ENCODE data around the gene ZNF563. TPM values are rescaled to one million over a fixed set of nuclear protein-coding genes. Genes with fewer than 3 reads are reported as not detected.
A peak's percentile ranks its signal among the peaks of the same experiment; 100 is the strongest.
"Not testable (repeated sequence)": the region's sequence is repeated elsewhere in the genome, so short reads cannot be mapped to it uniquely, and the experiment has no call there.

ZNF563 gene
- 1 to 10 TPM; 1.2 to 3.3 (median 2.3) TPM for polyA plus RNA-seq (ENCODE audit: insufficient read length in 10 of 10)
- long read RNA-seq, donor 1, result 0 reads
- long read RNA-seq, donor 2, partial matches to known transcripts, result 0 of 1 reads
- long read RNA-seq, donor 2, other reads (novel, unspliced or antisense), result 0 of 1 reads
- long read RNA-seq, donor 3, result 0 reads
- long read RNA-seq, donor 4, result 0 reads
- long read RNA-seq, donor 5, partial matches to known transcripts, result 0 of 1 reads
- long read RNA-seq, donor 5, other reads (novel, unspliced or antisense), result 0 of 1 reads
- long read RNA-seq, donor 6, result 0 reads
- long read RNA-seq, donor 7, result 0 reads
- long read RNA-seq, donor 8, result 0 reads
- long read RNA-seq, donor 9, result 0 reads

DNA sequence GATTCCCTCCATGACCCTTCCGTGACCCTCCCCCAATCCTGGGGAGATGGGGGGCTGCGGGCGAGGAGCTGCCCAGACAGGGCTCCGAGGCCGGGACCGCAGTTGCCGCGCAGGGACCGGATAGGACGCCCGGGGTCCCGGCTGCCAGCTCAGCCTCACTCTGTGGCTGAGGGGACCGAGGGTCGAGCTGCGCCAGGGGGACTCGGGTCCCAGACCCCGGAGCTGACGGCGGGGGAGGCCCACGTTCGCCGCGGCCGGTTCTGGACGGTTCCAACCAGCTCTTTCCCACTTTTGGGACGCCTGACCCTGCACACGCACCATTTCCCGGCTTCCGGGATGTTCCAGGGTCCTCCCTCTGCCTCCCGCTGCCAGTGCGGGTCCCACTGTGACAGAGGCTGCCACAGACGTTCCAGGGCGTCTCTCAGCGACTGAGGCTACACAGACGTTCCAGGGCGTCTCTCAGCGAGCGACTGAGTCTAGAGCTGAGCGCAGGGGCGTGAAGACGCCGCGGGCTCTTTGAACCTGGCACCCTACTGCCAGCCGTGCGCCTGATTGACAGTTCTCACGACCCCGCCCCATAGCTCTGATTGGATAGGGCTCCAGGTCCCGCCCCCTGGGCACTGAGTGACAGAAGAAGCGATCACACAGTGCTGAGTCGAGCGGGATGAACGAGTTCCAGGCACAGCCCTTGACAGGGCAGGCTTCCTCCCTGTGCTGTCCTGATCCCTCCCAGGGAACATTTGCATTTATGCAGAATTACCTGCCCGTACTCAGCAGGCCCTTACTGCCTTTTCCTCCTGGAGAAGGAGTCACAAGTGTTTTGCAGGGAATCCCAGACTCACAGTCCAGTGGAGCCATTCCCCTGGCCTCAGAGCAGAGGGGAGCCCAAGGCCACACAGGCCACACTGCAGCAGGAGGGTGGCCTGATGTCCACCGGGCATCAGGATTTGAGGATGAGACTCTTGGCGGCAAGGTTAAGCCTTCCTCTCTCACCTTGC lies at the start of gene ZNF563:
Gene ZNF563 (minus strand): TSS at position 472 of the 998 bp plus-strand sequence. CDS start 151 bp downstream, at position 321.
- DNase-seq, result peak; percentile 96 to 98 (median 96)

DNA sequence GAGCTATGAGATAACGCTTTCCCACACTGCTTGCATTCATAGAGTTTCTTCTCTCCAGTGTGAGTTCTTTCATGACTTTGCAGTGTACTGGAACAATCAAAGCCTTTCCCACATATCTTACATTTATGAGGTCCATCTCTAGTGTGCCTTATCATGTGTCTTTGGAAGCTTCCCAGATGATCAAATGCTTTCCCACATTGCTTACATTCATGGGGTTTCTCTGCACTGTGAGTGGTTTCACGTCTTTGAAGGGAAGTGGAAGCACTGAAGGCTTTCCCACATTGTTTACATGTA lies 47.0 kb upstream of the ZNF563 start:
- no peak for DNase-seq

DNA sequence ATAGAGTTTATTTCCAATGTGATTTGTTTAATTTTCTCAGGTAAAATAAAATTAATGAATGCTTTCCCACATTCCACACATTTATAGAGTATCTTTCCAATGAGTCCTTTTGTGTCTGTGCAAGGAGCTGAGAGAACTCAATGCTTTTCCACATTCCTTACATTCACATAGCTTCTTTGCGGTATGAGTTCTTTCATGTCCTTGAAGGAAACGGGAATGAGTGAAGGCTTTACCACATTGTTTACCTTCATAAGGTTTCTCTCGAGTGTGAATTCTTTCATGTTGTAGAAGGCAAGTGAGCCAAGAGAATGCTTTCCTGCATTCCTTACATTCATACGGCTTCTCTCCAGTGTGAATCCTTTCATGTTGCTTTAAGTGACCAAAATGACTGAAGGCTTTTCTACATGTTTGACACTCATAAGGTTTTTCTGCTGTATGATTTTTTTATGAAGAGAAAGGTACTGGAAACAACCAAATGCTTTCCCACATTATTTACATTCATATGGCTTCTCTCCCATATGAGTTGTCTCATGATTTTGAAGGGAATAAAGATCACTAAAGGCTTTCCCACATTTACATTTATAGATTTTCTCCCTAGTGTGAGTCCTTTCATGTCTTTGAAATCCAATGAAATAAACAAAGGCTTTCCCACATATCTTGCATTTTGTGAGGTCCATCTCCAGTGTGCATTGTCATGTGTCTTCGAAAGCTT lies 46.5 kb upstream of the ZNF563 start:
- DNase-seq, result no peak

DNA sequence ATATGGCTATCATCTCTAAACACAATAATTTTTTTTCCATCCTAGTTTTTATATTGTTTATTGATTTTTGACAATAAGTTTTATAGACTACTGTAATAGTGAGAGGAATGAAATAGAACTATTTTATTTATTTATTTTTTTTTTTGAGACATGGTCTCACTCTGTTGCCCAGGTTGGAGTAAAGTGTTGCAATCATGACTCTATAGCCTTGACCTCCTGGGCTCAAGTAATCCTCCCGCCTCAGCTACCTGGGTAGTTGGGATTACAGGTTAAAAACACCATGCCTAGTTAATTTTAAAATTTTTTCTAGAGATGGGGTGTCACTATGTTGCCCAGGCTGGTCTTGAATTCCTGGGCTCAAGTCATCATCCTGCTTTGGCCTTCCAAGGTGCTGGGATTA lies 40.6 kb upstream of the ZNF563 start:
- no peak for DNase-seq

DNA sequence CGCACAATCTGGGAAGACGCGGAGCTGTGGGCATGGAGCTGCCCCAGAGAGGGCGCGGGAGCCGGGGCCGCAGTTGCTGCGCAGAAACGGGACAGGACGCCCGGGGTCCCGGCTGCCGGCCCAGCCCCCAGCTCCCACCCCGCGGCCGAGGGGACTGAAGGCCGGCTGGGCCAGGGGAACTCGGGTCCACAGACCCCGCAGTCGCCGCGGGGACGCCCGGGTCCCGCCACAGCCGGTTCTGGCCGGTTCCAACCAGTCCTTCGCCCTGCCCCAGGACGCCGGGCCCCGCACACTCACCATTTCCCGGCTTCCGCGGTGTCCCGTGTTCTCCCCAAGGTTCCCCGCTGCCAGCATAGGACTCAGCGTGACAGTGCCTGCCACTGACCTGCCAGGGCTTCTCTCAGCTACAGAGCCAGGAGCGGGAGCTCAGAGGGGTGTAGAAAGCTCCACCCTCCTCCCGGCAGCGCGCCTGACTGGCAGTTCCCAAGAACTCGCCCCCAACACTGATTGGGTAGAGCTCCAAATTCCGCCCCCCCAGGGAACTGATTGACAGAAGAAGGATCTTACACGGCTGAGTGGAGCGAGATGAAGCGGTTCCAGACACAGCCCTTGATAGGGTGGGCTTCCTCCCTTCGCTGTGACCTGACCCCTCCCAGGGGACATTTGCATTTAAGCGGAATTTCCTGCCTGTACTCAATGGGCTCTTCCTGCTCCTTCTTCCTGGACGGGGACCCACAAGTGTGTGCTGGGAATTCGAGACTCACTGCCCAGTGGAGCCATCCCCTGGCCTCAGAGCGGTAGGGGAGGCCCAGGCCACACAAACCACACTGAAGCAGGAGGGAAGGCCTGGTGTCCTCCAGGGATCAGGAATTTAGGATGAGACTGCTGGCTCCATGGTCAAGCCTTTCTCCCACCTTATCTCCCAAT lies 32.1 kb upstream of the ZNF563 start, which contains the start of gene ZNF442:
Gene ZNF442 (minus strand): TSS at position 448 of the 927 bp plus-strand sequence. CDS start 2,052 bp downstream, outside the sequence.
- DNase-seq, result peak; percentile 97 to 98 (median 97)

DNA sequence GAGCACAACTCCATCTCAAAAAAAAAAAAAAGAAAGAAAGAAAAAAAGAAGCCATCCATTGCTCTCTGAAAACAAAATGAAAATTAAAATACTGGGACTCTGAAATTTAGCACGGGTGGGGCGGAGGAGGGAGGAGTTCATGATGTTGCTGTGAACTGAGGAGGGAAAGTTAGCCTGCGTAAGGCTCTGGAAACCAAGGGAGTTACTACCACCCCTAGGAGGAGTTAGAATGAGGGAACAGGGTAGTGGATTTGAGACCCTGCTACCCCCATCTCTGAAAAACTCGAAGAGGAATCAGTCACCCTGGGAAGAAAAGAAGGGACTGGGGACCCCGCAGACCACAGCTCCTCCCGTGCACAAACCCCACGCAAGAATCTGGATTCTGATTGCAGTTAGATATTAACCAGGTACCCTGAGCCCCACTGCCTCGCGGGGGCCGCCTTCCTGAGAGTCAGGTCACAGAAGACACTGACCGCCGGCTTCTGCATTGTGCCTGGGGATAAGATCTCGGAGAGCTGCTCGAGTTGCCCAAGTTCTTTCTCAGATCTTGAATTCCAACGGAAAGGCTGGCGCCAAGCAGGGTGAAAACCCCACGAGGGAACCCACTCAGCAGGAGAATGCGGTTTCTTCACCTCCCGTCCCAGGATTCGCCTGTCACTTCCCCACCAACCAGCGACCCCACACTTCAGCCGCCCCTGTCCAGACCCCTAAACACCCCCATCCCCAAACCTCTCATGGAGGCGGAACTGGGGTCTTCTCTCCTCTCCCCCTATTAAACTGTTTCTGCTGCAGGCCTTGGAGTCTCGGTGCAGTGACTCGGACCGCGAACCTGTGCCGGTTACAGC lies 31.2 kb upstream of the ZNF563 start:
- peak in 2 of 3 donors; percentile 9 to 25 for DNase-seq

DNA sequence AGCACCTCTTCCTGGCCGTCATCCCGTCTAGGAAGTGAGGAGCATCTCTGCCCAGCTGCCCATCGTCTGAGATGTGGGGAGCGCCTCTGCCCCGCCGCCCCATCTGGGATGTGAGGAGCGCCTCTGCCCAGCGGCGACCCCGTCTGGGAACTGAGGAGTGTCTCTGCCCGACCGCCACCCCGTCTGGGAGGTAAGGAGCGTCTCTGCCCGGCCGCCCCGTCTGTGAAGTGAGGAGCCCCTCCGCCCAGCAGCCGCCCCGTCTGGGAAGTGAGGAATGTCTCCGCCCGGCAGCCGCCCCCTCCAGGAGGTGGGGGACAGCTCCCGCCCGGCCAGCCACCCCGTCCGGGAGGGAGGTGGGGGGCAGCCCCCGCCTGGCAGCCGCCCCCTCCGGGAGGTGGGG lies 28.8 kb upstream of the ZNF563 start:
- not testable (repeated sequence) for DNase-seq

DNA sequence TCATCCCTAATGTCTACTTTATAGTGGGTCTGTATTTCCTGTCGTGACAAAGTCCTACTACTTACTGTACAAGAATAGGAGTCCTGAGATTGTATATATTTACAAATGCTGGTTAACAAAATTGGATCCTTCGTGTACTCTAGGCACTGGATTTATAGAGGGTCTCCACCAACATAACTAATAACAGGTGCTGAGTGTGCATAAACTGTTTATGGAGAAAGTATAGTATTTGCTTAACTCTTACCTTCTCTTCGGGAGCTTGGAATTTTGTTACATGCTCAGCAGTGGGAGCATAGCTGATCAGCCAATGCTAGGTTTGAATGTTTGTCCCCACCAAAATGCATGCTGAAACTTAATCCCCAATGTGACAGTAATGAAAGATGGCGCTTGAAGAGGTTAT lies 19.9 kb upstream of the ZNF563 start:
- DNase-seq, result no peak

DNA sequence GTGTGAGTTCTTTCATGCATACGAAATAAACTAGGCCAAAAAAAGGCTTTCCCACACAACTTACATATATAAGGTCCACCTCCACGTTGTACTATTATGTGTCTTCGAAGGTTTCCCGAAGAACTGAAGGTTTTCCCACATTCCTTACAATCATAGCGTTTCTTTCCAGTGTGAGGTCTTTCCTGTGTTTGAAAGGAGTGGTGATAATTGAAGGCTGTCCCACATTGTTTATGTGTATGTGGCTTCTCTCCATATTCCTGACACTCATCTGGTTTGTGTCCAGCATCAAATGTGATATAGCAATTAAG lies 17.4 kb upstream of the ZNF563 start:
- no peak for DNase-seq

DNA sequence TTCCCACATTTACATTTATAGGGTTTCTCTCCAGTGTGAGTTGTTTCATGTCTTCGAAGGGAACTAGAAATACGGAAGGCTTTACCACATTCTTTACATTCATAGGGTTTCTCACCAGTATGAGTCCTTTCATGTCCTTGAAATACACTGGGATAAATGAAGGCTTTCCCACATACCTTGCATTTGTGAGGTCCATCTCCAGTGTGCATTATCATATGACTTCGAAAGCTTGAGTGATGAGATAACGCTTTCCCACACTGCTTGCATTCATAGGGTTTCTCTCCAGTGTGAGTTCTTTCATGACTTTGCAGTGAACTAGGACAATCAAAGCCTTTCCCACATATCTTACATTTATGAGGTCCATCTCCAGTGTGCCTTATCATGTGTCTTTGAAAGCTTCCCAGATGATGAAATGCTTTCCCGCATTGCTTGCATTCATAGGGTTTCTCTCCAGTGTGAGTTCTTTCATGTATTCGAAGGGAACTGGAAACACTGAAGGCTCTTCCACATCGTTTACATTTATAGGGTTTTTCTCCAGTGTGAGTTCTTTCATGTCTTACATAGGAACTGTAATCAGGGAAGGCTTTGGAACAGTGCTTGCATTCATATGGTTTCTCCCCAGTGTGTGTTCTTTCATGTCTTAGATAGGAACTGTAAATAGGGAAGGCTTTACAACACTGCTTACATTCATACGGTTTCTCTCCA lies 16.9 kb upstream of the ZNF563 start:
- DNase-seq, result no peak

DNA sequence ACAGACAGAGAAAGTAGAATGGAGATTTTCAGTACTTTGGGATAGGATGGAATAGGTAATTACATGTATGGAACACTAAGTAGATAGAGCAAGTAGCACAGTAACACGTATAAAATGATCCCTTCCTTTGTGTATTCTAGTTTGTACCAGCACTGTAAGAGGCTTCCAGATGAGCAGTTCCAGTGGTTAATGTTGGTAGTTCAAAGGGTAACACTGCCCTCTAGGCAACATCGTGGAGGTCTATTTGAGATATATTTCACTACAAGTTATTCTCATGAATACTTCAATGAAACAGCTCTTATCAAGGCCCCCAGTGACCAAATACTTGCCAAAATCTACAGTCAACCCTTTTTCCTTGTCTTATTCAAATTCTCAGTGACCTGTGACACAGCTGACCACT lies 13.5 kb upstream of the ZNF563 start:
- no peak for DNase-seq

DNA sequence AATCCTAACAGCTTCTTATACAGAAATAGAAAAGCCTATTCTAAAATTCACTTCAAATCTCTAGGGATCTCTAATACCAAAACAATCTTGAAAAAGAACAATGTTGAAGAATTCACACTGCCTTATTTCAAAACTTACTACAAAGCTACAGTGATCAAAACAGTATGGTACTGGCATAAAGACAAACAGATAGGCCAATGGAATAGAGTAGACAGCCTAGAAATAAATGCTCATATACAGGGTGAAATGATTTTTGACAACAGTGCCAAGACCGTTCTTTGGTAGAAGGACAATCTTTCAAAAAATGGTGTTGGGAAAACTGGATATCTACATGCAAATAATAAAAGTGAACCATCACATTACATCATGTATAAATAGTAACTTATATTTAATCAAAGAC lies 11.8 kb upstream of the ZNF563 start:
- no peak for DNase-seq

DNA sequence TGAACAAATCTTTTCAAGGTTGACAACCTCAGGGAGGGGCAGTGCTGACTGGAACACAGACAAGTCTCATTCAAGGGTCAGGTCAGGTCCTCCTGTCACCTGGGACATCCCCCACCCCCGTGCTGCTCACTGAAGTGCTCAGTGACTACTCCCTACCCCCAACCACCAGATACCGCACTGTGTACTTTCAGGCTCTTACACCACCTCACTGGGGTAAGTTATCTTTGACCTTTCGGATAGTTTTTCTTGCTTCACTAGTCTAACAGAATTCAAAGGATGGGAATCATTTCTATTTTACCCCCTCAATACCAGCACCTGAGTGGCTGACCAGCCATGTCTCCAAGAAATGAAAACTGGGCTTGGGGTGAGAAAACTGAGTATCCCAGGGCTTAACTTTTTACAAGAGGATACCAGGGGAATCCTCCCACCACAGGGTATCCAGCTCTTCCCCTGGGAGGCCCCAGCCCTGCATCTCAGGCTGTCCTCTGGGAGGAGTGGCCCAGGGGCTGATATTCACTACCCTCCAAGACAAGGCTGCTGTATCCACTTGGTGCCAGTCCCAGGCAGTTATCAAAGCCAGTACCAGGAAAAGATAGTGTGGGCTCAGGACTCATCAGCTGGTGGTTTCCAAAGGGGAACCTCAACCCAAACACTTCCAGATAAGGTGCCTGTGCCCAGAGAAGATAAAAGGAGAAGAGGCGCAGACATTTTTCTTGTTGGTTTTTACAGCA lies 2.1 kb downstream of the ZNF563 start:
- DNase-seq, result no peak

DNA sequence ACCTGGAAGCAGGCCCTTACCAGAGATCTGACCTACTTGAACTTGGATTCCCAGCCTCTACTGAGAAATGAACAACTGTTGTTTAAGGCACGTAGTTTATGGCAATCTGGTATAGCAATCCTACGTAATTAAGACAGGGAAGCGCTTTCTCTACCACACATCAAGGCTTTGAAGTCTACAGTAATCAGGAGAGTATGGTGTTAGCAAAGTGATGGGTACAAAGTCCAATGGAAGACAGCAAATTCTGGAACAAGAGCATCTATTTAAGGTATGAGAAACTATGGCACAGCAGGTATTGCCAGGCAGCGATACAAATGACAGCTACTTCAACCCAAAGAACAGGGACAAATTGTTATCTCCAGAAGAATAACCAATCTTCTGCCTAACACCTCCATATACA lies 3.1 kb downstream of the ZNF563 start:
- no peak for DNase-seq

DNA sequence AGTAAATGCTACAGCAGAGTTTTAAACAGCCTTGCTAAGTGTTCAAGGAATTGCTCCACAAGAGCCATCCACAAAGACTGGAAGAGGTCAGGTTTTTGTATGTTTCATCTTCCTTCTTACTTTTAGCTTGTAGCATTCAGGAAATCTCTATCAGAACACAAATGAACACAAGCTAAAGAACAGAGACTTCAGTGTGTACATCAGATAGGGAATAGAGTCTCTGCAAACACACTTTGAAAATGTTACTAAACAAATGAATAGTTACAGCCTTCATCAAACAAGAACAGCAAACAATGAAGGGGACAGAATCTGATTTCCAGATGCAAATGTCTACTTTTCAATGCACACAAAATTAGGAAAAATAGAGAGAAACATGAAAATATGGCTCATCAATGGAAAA lies 7.7 kb downstream of the ZNF563 start:
- no peak for DNase-seq

DNA sequence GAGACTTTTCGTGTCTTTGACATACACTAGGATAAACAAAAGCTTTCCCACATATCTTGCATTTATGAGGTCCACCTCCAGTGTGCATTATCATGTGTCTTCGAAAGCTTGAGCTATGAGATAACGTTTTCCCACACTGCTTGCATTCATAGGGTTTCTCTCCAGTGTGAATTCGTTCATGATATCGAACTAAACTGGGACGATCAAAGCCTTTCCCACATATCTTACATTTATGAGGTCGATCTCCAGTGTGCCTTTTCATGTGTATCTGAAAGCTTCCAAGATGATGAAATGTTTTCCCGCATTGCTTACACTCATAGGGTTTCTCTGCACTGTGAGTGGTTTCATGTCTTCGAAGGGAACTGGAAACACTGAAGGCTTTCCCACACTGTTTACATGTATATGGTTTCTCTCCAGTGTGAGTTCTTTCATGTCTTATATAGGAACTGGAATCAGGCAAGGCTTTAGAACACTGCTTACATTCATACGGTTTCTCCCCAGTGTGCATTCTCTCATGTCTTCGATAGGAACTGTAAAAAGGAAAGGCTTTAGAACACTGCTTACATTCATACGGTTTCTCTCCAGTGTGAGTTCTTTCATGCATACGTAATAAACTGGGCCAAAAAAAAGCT lies 14.5 kb downstream of the ZNF563 start:
- no peak for DNase-seq

DNA sequence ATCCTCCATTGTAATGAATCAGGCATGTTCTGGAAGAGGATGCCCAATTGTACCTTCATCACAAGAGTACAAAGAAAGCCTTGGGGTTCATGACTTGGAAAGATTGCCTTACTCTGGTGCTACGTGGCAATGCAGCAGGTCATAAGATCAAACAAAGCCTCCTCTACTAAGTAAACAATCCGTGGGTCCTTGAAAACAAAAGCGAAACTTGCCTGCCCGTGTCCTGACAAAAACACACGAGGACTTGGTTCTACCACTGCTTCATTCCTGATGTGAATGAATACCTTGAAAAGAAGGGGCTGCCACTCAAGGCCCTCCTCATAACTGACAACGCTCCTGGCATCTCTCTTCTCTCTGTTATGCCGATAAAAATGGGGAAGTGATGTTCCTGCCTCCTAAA lies 18.9 kb downstream of the ZNF563 start:
- DNase-seq, result no peak

DNA sequence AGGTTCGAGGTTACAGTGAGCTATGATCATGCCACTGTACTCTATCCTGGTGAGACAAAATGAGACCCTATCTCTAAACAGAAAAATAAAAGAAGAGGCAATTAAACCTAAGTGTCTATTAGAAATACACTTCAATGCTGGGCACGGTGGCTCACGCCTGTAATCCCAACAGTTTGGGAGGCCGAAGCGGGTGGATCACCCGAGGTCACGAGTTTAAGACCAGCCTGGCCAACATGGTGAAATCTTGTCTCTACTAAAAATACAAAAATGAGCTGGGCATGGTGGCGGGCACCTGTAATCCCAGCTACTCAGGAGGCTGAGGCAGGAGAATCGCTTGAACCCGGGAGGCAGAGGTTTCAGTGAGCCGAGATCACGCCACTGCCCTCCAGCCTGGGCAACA lies 24.5 kb downstream of the ZNF563 start:
- not testable (repeated sequence) for DNase-seq

Data from muscle of back (tissue), 13 donors.